Right lung (tissue), 10 donors: ENCODE data around the gene MRPL28. TPM values are rescaled to one million over a fixed set of nuclear protein-coding genes. Genes with fewer than 3 reads are reported as not detected.
"Not testable (repeated sequence)": the region's sequence is repeated elsewhere in the genome, so short reads cannot be mapped to it uniquely, and the experiment has no call there.

Experiments used
- DNase-seq, 2 donors: peaks; one replicate each; pipeline ENCODE4 v3.0.0-alpha.2; 2013
- long read RNA-seq, 8 donors: transcript quantifications; one replicate each; lab custom pipeline, GENCODE V29; 2026
- polyA plus RNA-seq, 5 donors: library from polyadenylated mRNA; unstranded; fragments of 120-200 nt; gene quantifications; one replicate each; pipeline versions ENCODE4 v1.2.1 to v1.2.3, GENCODE V29; 2013; ENCODE audit warnings: inconsistent platforms in 1 of 5, low replicate concordance in 1 of 5; ENCODE audit not compliant: insufficient read length in 5 of 5, insufficient read depth in 1 of 5

Gene MRPL28
- polyA plus RNA-seq, result 10 to 100 TPM; 44.1 to 67.7 (median 48.7) TPM
- long read RNA-seq, donor 1, transcript MRPL28-201 (6 exons, 1,098 nt), result major isoform, 26 of 43 reads
- long read RNA-seq, donor 1, partial matches to known transcripts, result 15 of 43 reads
- long read RNA-seq, donor 1, other reads (novel, unspliced or antisense), result 0 of 43 reads
- long read RNA-seq, donor 2, transcript MRPL28-201 (6 exons, 1,098 nt), result major isoform, 13 of 25 reads
- long read RNA-seq, donor 2, partial matches to known transcripts, result 10 of 25 reads
- long read RNA-seq, donor 2, other reads (novel, unspliced or antisense), result 0 of 25 reads
- long read RNA-seq, donor 3, transcript MRPL28-201 (6 exons, 1,098 nt), result major isoform, 9 of 21 reads
- long read RNA-seq, donor 3, partial matches to known transcripts, result 10 of 21 reads
- long read RNA-seq, donor 3, other reads (novel, unspliced or antisense), result 0 of 21 reads
- long read RNA-seq, donor 4, transcript MRPL28-201 (6 exons, 1,098 nt), result major isoform, 12 of 14 reads
- long read RNA-seq, donor 4, partial matches to known transcripts, result 0 of 14 reads
- long read RNA-seq, donor 4, other reads (novel, unspliced or antisense), result 0 of 14 reads
- long read RNA-seq, donor 5, transcript MRPL28-201 (6 exons, 1,098 nt), result major isoform, 29 of 51 reads
- long read RNA-seq, donor 5, partial matches to known transcripts, result 15 of 51 reads
- long read RNA-seq, donor 5, other reads (novel, unspliced or antisense), result 0 of 51 reads
- long read RNA-seq, donor 6, transcript MRPL28-201 (6 exons, 1,098 nt), result major isoform, 9 of 19 reads
- long read RNA-seq, donor 6, partial matches to known transcripts, result 8 of 19 reads
- long read RNA-seq, donor 6, other reads (novel, unspliced or antisense), result 0 of 19 reads
- long read RNA-seq, donor 7, transcript MRPL28-201 (6 exons, 1,098 nt), result major isoform, 26 of 48 reads
- long read RNA-seq, donor 7, partial matches to known transcripts, result 11 of 48 reads
- long read RNA-seq, donor 7, other reads (novel, unspliced or antisense), result 7 of 48 reads
- long read RNA-seq, donor 8, transcript MRPL28-201 (6 exons, 1,098 nt), result major isoform, 7 of 14 reads
- long read RNA-seq, donor 8, partial matches to known transcripts, result 5 of 14 reads
- long read RNA-seq, donor 8, other reads (novel, unspliced or antisense), result 0 of 14 reads

DNA sequence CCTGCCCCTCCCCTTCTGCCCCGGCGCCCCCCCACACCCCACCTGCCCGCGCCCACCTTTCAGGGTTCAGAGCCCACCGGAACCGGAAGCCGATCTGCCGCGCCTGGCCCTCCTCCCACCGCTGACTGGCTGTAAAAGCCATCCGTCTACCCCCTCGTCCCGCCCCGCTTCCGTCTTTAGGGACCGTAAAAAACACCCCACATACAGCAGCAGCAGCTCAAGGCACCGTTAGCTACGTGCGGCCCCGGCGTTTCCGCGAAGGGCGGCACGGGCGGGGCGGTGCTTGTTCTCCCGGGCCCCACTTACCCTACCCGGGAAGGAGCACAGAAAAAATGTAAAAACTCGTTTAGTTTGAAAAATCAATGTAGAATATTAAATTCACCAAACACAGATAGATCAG lies at the start of gene MRPL28:
Gene MRPL28 (minus strand): TSS at position 96 of the 400 bp plus-strand sequence. CDS start 320 bp downstream, outside the sequence.
- DNase-seq, result peak; percentile 91 to 93

GRCh38 chr16:415170-415498 lies 44.8 kb upstream of the MRPL28 start:
- not testable (repeated sequence) for DNase-seq

DNA sequence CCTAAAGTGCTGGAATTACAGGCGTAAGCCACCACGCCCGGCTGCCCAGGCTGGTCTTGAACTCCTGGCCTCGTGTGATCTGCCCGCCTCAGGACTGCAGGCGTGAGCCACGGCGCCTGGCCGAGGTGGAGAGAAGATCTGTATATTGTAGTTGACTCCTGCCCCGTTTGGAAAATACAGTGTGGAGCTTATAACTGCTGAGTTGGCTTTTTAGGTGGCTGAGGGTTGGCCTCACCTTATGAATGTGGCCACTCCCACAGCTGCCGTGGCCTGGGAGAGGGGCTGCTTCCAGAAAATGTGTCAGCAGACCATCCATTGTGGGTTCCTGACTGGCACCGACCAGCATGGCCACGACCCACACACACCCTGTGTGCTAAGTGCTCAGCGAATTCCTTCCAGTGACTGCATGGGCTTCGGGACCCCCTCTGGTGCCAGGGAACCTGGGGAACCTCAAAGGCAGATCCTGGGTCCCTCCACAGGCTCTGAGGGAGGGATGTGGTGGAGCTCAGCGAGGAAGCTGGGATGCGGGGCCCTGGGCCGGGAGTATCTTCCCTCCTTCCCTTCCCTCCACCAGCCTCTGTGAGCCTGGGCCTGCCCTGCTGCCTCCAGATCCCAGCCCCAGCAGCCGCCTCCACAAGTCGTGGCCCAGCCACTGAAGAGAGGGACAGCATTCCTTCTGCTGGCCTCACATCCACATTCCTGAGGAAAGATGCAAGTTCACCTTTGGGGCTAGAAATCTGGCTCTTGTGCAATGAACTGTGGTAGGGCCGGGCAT lies 44.2 kb upstream of the MRPL28 start:
- DNase-seq, result no peak

DNA sequence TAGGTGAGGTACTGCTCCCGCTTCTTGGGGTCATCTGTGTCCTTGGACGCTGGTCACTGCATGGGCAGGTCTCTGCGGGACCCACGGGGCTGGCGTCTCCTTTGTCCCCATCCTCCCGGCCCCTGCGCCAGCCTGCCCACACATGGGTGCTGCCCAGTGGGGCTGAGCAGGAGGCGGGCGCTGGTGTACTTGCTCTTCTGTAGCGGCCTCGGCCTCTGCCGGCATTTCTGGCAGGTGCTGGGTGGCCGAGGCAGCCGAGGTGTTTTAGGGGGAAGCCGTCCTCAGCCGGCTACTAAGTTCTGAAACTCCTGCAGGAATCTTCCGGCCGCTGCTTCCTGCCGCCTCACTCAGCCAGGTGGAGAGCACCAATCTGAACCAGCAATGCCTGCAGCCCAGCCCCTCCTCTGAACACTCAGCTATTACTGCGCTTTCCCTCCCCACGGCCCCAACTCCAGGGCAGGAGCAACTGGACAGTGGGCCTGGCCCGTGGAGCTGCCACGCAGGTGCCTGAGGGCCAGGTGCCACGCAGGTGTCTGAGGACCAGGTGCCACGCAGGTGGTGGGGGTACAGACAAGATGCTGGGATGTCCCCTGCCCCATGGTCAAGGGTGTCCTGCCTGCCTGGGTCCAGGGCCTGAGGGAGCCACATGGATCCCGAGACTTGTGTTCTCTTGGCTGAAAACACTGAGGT lies 41.4 kb upstream of the MRPL28 start:
- no peak for DNase-seq

GRCh38 chr16:410516-411178 lies 40.3 kb upstream of the MRPL28 start:
- DNase-seq, result no peak

- DNase-seq, result no peak
These were observed 36.9 kb upstream of the MRPL28 start for GRCh38 chr16:407253-407652.

GRCh38 chr16:405548-406506 lies 35.5 kb upstream of the MRPL28 start:
- no peak for DNase-seq

- no peak for DNase-seq
These were observed 34.7 kb upstream of the MRPL28 start for GRCh38 chr16:404971-405486.

DNA sequence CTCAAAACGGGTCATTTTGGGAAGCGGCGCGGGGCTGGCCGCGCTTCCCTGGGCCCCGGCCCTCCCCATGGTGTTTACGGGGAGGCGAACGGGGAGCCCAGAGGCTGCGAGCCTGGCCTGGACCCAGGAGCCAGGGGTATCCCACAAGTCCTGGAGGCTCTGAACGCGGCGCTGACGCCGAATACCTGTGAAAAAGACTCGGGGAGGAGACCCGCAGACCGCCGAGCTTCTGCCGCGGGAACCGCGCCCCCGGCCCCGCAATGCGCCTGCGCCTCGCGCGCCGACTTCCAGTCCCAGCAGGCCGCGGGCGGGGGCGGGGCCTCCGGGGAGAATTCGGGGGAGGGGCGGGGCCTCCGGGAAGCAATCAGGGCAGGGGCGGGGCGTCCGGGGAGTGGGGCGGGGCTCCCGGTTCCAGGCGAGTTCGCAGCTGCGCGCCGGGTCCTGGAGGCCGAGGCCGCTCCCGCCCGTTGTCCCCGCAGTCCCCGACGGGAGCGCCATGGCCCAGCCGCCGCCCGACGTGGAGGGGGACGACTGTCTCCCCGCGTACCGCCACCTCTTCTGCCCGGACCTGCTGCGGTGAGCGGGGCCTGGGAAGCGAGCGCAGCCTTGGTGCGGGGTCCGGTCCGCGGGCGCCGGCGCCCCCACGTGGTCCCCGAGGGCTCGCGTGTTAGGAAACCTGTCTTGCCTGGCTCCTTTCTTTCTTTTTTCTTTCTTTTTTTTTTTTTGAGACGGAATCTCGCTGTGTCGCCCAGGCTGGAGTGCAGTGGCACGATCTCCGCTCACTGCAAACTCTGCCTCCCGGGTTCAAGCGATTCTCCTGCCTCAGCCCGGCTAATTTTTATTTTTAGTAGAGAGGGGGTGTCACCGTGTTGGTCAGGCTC lies 31.4 kb upstream of the MRPL28 start, which contains the start of gene DECR2:
Gene DECR2 (plus strand): TSS at position 418 of the 881 bp plus-strand sequence. CDS start 79 bp downstream, at position 497.
- DNase-seq, result peak; percentile 90

GRCh38 chr16:400061-400591 lies 29.8 kb upstream of the MRPL28 start:
- no peak for DNase-seq

DNA sequence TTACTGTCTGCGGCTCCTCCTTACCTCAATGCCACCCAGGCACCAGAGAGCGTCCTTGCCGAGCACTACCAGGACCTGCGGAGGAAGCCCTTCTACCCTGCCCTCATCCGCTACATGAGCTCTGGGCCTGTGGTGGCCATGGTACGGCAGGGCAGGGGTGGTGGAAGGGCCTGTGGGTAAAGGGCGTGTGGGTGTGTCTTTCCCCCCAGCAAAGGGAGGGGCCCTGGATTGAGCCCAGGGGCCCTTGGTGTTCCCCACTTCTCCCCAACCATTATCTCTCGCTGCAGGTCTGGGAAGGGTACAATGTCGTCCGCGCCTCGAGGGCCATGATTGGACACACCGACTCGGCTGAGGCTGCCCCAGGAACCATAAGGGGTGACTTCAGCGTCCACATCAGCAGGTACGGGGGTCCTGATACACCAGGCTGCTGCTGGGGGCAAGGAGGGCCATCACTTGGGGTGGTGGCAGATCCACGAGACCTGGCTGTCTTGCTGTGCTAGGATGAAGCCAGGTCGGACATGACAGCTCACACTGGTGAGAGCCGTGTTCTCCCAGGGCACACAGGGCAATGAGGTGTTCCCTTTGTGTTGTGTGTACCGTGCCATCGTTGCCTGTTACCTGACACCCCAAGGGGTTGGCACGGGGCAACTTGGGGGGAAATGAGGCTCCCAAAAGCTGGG lies 29.1 kb upstream of the MRPL28 start:
- no peak for DNase-seq

- no peak for DNase-seq
These were observed 28.4 kb upstream of the MRPL28 start for GRCh38 chr16:398561-399339.

DNA sequence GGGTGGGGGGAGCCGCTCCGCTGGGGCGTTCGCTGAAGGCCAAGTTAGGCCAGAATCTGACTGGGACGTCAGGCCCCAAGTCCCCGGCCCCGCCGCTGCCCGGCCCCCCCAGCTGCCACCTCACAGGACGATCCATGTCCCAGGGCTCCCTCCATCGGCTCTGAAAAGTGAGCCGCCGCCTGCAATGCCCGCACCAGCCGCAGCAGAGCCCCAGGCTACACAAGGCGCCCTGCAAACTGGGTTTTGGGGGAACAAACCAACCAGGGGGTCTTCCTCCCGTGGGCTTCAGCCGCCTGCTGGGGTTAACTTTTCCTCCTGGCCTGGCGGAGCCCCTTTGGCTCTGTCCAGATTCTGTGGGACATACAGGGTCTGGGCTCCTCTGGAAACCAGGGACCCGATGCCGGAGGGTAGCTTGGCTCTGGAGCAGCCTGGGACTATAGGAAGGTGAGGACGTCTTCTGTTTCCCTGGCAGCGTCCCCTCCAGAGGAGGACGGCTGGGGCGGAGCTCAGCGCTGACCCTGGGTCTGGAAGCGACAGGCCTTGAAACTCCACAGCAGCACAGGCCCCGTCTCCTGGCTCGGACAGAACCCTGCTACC lies 27.5 kb upstream of the MRPL28 start:
- DNase-seq, result peak in 1 of 2 donors; percentile 48

- DNase-seq, result no peak
These were observed 26.9 kb upstream of the MRPL28 start, which contains the start of gene NME4 for GRCh38 chr16:397135-397661. NME4 (plus strand) TSS chr16:397199; CDS start chr16:397223, 24 bp downstream.

DNA sequence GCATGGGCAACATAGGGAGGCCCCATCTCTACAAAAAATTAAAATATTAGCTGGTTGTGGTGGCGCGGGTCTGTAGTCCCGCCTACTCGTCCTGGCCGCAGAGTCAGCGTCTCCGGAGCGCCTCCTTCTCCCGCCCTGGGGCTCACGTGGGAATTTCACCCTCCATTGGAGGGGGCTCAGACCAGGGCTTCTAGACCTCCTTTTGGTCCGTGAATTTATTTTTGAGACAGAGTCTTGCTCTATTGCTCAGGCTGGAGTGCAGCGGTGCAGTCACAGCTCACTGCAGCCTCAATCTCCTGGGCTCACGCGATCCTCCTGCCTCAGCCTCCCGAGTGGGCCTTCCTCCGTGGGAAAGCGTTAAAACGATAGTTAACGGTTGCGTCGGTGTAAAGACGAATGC lies 26.3 kb upstream of the MRPL28 start:
- no peak for DNase-seq
